Stimulated activated CD8-positive, alpha-beta memory T cell treated with anti-CD3 and anti-CD28 coated beads, Interleukin-12 subunit alpha, Interleukin-12 subunit beta, amount 100 ng/mL, for 4 hours (primary cell): ENCODE data around the gene TEKT5.
"Not testable (repeated sequence)": the region's sequence is repeated elsewhere in the genome, so short reads cannot be mapped to it uniquely, and the experiment has no call there.

ENCODE experiments used
- DNase-seq: peaks from one replicate; pipeline ENCODE4 v3.0.0-alpha.2; 2020; ENCODE audit warnings: low read depth

The TEKT5 gene

GRCh38 chr16:10658943-10659342, 35.8 kb downstream of the TEKT5 start:
- DNase-seq, result no peak

- DNase-seq, result no peak
Observed at GRCh38 chr16:10657925-10658324, 36.8 kb downstream of the TEKT5 start.

GRCh38 chr16:10656618-10657017, 38.1 kb downstream of the TEKT5 start:
- DNase-seq, result no peak

GRCh38 chr16:10655415-10655977, 39.2 kb downstream of the TEKT5 start:
- DNase-seq, result no peak

GRCh38 chr16:10654592-10655414, 39.9 kb downstream of the TEKT5 start:
- DNase-seq, result no peak

- DNase-seq, result no peak
Observed at GRCh38 chr16:10652730-10653590, 41.8 kb downstream of the TEKT5 start.

- not testable (repeated sequence) for DNase-seq
Observed at GRCh38 chr16:10649098-10649497, 45.6 kb downstream of the TEKT5 start.

GRCh38 chr16:10647721-10648296, 46.9 kb downstream of the TEKT5 start:
- DNase-seq, result no peak

- no peak for DNase-seq
Observed at GRCh38 chr16:10647264-10647720, 47.4 kb downstream of the TEKT5 start.

GRCh38 chr16:10646581-10647263, 48.0 kb downstream of the TEKT5 start:
- no peak for DNase-seq

GRCh38 chr16:10646228-10646580, 48.5 kb downstream of the TEKT5 start:
- no peak for DNase-seq

- no peak for DNase-seq
Observed at GRCh38 chr16:10644092-10644491, 50.6 kb downstream of the TEKT5 start.

- DNase-seq, result no peak
Observed at GRCh38 chr16:10642964-10643363, 51.8 kb downstream of the TEKT5 start.

GRCh38 chr16:10641953-10642949, 52.5 kb downstream of the TEKT5 start:
- DNase-seq, result no peak

- no peak for DNase-seq
Observed at GRCh38 chr16:10641555-10641952, 53.2 kb downstream of the TEKT5 start.

GRCh38 chr16:10640934-10641333, 53.8 kb downstream of the TEKT5 start:
- no peak for DNase-seq

GRCh38 chr16:10638101-10638500, 56.6 kb downstream of the TEKT5 start:
- DNase-seq, result no peak

- no peak for DNase-seq
Observed at GRCh38 chr16:10637337-10638037, 57.2 kb downstream of the TEKT5 start.

- DNase-seq, result no peak
Observed at GRCh38 chr16:10635365-10636021, 59.2 kb downstream of the TEKT5 start.
